Stimulated activated CD8-positive, alpha-beta memory T cell treated with anti-CD3 and anti-CD28 coated beads, Interleukin-12 subunit alpha, Interleukin-12 subunit beta, amount 100 ng/mL, for 4 hours (primary cell): ENCODE measurements around the gene AKIRIN1.
"Not testable (repeated sequence)": the region's sequence is repeated elsewhere in the genome, so short reads cannot be mapped to it uniquely, and the experiment has no call there.

Experiments
- DNase-seq: peaks from one replicate; pipeline ENCODE4 v3.0.0-alpha.2; 2020; ENCODE audit warnings: low read depth

Gene AKIRIN1, protein sequence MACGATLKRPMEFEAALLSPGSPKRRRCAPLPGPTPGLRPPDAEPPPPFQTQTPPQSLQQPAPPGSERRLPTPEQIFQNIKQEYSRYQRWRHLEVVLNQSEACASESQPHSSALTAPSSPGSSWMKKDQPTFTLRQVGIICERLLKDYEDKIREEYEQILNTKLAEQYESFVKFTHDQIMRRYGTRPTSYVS

GRCh38 chr1:38990738-38991637 lies at the start of gene AKIRIN1:
TSS of gene AKIRIN1 (plus strand) at chr1:38991276. CDS start at chr1:38991381, 105 bp downstream.
- DNase-seq = peak; percentile 95

GRCh38 chr1:38941527-38942019 lies 49.5 kb upstream of the AKIRIN1 start, which contains the start of gene RHBDL2:
TSS of gene RHBDL2 (minus strand) at chr1:38941830. CDS start at chr1:38919212, 22,618 bp downstream.
- no peak for DNase-seq

- DNase-seq = no peak
These were observed 48.2 kb upstream of the AKIRIN1 start for GRCh38 chr1:38942664-38943428.

DNA sequence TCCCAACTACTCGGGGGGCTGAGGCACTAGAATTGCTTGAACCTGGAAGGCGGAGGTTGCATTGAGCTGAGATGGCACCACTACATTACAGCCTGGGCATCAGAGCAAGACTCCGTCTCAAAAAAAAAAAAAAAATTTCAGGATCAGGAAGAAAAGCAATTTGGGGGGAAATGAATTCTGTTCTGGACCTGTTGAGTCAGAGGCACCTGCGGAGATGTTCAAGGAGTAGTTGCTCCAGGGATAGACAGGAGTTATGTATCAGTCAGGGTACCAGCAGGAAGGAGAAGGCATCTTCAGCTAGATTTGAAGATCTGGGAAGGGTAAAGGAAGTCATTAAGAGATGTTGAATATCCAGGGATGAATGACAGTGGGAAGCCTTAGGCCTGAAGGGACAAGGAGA lies 46.5 kb upstream of the AKIRIN1 start:
- DNase-seq = no peak

DNA sequence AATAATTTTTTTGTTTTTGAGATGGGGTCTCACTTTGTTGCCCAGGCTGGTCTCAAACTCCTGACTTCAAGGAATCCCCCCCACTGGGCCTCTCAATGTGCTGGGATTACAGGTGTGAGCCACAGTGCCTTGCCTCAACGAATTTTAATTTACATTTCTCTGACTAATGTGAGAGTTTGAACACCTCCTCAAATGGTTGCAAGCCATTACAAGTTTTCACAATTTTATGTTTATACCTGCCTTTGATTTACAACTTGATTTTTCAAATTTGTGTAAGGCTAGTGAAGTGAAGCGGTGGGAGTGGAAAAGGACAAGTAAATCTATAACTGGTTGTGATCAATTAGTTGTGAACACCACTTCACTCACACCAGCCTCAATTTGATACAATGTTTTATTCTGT lies 40.5 kb upstream of the AKIRIN1 start:
- no peak for DNase-seq

DNA sequence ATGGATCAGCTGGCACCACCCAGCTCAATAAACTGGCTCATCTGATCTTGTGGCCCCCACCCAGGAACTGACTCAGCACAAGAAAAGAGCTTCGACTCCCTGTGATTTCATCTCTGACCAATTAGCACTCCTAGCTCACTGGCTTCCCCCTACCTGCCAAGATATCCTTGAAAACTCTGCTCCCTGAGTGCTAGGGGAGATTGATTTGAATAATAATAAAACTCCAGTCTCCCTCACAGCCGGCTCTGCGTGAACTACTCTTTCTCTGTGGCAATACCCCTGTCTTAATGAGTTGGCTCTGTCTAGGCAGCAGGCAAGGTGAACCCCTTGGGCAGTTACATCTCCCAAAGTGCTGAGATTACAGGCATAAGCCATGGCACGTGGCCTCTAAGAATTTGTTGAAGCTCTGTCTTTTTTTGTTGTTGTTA lies 37.6 kb upstream of the AKIRIN1 start:
- DNase-seq = no peak

GRCh38 chr1:38958967-38959366 lies 32.1 kb upstream of the AKIRIN1 start:
- DNase-seq = no peak

- DNase-seq = no peak
These were observed 29.0 kb upstream of the AKIRIN1 start for GRCh38 chr1:38962113-38962512.

DNA sequence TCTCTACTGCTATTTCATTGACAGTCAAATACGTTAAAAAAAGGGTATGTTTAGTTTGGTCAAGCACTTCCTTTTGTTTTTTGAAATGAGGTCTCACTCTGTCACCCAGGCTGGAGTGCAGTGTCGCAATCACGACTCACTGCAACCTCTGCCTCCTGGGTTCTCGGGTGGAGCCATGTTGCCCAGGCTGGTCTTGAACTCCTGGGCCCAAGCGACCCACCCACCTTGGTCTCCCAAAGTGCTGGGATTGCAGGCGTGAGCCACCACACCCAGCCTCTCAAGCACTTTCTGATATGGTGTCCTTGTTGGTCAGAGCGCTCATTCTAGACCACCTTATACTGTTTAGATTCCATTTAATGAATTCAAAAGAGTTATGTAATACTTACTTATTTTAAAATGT lies 28.5 kb upstream of the AKIRIN1 start:
- no peak for DNase-seq

DNA sequence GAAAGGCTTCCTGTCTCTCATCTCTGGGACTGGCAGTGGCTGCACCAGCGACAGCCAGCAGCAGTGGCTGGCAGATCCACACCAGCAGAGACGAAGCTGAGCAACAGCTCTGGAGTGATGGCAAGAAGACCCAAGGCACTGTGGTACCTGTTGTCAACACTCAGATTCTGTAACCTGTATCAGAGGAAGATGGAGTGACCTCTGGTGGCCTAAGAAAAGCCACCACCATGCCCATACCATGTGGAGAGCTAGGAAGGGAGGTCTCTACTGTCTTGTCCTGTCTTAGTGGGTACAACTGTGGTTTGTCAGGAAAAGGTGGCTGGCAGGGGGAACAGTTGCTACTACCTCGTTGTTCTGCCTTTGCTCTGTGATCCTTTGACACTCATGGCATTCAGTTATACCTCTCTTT lies 26.9 kb upstream of the AKIRIN1 start:
- DNase-seq = no peak

GRCh38 chr1:38973145-38973544 lies 17.9 kb upstream of the AKIRIN1 start:
- DNase-seq = not testable (repeated sequence)

- no peak for DNase-seq
These were observed 17.2 kb upstream of the AKIRIN1 start for GRCh38 chr1:38973659-38974437.

- DNase-seq = peak; percentile 6
These were observed 13.5 kb upstream of the AKIRIN1 start for GRCh38 chr1:38977399-38978244.

GRCh38 chr1:38978245-38978542 lies 12.9 kb upstream of the AKIRIN1 start:
- DNase-seq = not testable (repeated sequence)

DNA sequence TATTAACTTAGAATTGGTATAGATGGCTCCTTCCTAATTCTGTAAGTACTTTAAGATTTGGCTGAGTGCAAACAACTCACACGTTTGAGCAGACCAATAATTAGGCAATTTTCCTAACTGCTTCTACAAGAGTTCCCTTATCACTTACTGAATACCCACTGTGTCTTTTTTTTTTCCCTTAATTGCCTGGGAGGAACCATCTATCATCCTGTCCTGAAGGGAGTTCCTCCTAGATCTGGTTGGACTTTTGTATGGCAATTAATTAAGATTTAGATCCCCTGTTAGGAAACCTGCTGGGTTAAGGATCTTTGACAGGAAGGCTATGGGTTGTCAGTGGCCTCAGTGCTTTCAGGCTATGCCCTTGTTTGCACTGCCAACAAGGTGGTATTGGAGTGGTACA lies 11.7 kb upstream of the AKIRIN1 start:
- not testable (repeated sequence) for DNase-seq

GRCh38 chr1:38989979-38990378 lies 1.1 kb upstream of the AKIRIN1 start:
- DNase-seq = no peak

DNA sequence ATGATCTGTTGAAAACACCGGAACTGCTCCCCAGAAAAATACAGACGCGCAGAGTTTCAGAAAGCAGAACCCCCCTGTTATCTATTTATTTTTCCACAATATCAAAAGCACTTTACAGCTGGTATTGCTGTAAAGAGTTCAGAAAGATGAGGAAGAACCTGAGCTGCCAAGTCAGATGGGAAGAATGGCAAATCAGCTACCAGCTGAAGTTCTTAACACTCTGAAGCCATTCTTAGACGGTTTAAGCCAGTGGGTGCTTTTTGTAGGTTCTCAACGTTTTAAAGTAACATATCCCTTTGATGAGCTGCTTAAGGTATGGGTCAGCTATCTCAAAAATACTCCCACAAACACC lies 714 bp upstream of the AKIRIN1 start:
- DNase-seq = no peak

DNA sequence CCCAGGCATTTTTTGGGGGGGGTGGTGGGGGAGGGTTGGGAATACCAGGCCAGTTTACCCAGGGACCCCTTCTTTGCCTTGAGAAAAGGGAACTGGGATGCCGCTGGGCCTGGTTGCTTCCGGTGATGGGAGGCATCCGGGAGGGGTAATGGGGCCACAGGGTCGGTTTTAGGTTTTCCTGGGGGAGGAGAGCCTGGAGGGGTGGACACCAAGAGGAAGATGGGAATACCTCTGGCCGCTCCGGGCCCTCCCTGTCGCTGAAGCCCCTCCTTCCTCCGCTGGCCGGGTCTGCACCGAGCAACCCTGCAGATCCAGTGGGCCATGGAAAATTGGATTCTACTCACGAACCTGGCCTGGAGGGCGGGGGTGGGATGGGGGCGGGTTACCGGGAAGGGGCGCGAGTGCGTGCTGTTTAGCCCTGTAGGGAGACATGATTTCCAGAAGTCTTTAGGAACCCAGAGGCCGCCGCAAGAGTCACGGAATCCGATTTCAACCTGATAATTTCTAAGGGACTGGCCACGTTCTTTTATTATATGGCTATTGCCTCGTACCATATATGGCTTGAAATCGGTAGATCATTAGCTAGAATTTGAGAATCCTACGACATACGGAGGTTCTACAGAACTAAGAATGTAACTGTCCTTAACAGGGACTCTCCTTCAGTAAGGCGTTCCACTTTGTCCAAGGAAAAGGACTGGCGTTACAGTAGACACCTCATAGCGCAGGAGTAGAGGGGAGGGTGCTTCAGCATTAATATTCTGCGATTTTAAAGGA lies 749 bp downstream of the AKIRIN1 start:
- peak; percentile 6 for DNase-seq

- no peak for DNase-seq
These were observed 1.5 kb downstream of the AKIRIN1 start for GRCh38 chr1:38992412-38993111.
